Loucy (cell line): ENCODE measurements around the gene ENKD1.

Experiments
- H2AFZ ChIP-seq: fragments of 200-600 bp; sonication (generic); 2 replicates; pipeline ENCODE4 v1.6.0; 2016; ENCODE audit warnings: antibody characterized with exemption, mild to moderate bottlenecking, low read length, moderate library complexity
- H3F3A ChIP-seq: fragments of 200-600 bp; 2 replicates; pipeline ENCODE4 v1.6.0; 2016; ENCODE audit warnings: antibody characterized with exemption, low read depth, mild to moderate bottlenecking
- H3K27me3 ChIP-seq: fragments of 200-600 bp; sonication (generic); 2 replicates; pipeline ENCODE4 v1.6.1; 2014; ENCODE audit warnings: low read length, mild to moderate bottlenecking; ENCODE audit not compliant: insufficient read depth, poor library complexity, severe bottlenecking
- H3K36me3 ChIP-seq: fragments of 200-600 bp; sonication (generic); 2 replicates; pipeline ENCODE4 v1.6.1; 2016; ENCODE audit warnings: low read length; ENCODE audit not compliant: insufficient read depth
- H3K4me1 ChIP-seq: fragments of 200-600 bp; sonication (generic); 2 replicates; pipeline ENCODE4 v1.5.1; 2014; ENCODE audit warnings: low read length, mild to moderate bottlenecking; ENCODE audit not compliant: insufficient read depth, poor library complexity, severe bottlenecking
- H3K4me2 ChIP-seq: fragments of 200-600 bp; sonication (generic); 2 replicates; pipeline ENCODE4 v1.6.0; 2014; ENCODE audit warnings: antibody characterized with exemption, low read length, low read depth, mild to moderate bottlenecking; ENCODE audit not compliant: poor library complexity, severe bottlenecking
- H3K4me3 ChIP-seq: fragments of 200-600 bp; sonication (generic); 2 replicates; pipeline ENCODE4 v1.5.1; 2014; ENCODE audit warnings: low read length, mild to moderate bottlenecking, mixed read lengths; ENCODE audit not compliant: poor library complexity, severe bottlenecking
- H3K79me2 ChIP-seq: fragments of 200-600 bp; sonication (generic); 2 replicates; pipeline ENCODE4 v1.6.1; 2014; ENCODE audit warnings: low read length; ENCODE audit not compliant: insufficient read depth
- H3K9ac ChIP-seq: fragments of 200-600 bp; sonication (generic); 2 replicates; pipeline ENCODE4 v1.6.0; 2014; ENCODE audit warnings: mild to moderate bottlenecking, low read depth, low read length, moderate library complexity; ENCODE audit not compliant: poor library complexity, severe bottlenecking
- H3K9me2 ChIP-seq: fragments of 200-600 bp; sonication (generic); replicated peaks from 2 replicates; pipeline ENCODE4 v1.6.1; 2016; ENCODE audit warnings: low read depth, low read length, mixed read lengths
- H3K9me3 ChIP-seq: fragments of 200-600 bp; sonication (generic); 2 replicates; pipeline ENCODE4 v1.6.1; 2014; ENCODE audit warnings: mild to moderate bottlenecking, antibody characterized with exemption, low read length, low read depth; ENCODE audit not compliant: insufficient read depth
- H4K20me1 ChIP-seq: fragments of 200-600 bp; sonication (generic); 2 replicates; pipeline ENCODE4 v1.6.0; 2014; ENCODE audit warnings: antibody characterized with exemption, low read length, mild to moderate bottlenecking; ENCODE audit not compliant: insufficient read depth, poor library complexity, severe bottlenecking
- CTCF ChIP-seq: fragments of 200-600 bp; sonication (generic); conservative IDR thresholded peaks from 2 replicates; pipeline ENCODE4 v1.5.1; 2014; ENCODE audit warnings: mild to moderate bottlenecking, antibody characterized with exemption, low read length
- EZH2phosphoT487 ChIP-seq: fragments of 200-600 bp; IDR thresholded peaks from 2 replicates; pipeline ENCODE4 v1.6.1; 2018; ENCODE audit warnings: antibody characterized with exemption, mild to moderate bottlenecking, moderate library complexity, borderline replicate concordance

Gene ENKD1

GRCh38 chr16:67664871-67665270 is 1.7 kb downstream of the ENKD1 start:
- Histone ChIP-seq H3F3A (no peaks in the 10 kb centered on the region), H3K4me2 (no peak overlapping the region), H3K4me3 (no peak overlapping the region), H4K20me1 (peaks cover 1% of the 10 kb centered on the region), H3K4me1 (peaks cover 18% of the 10 kb centered on the region), H3K27me3 (no peaks in the 10 kb centered on the region), H3K9me2 (no peaks in the 10 kb centered on the region), H3K9ac (no peak overlapping the region), H2AFZ (no peak overlapping the region), H3K9me3 (no peaks in the 10 kb centered on the region), H3K36me3 (no peaks in the 10 kb centered on the region), H3K79me2 (0 out of 2 replicates have a peak, but pooled peaks cover under 1% of the 10 kb centered on the region)
- TF ChIP-seq EZH2phosphoT487, result no peak
- TF ChIP-seq CTCF, result no peak

- no peaks in the 10 kb centered on the region for H3K9me3 ChIP-seq
- TF ChIP-seq EZH2phosphoT487, result no peak
- TF ChIP-seq CTCF, result no peak
- peaks cover 20% of the 10 kb centered on the region for H3K4me1 ChIP-seq
- H3K4me3 ChIP-seq, result no peak overlapping the region
- no peak overlapping the region for H2AFZ ChIP-seq
- H3F3A ChIP-seq, result no peaks in the 10 kb centered on the region
- H3K9me2 ChIP-seq, result no peaks in the 10 kb centered on the region
- peaks cover 6% of the 10 kb centered on the region; the same call in 1 of the 2 replicates for H3K79me2 ChIP-seq
- no peaks in the 10 kb centered on the region for H3K27me3 ChIP-seq
- H3K4me2 ChIP-seq, result no peak overlapping the region
- peaks cover 7% of the 10 kb centered on the region for H4K20me1 ChIP-seq
- no peaks in the 10 kb centered on the region for H3K36me3 ChIP-seq
- no peak overlapping the region for H3K9ac ChIP-seq
Observed at GRCh38 chr16:67664258-67664657, 2.3 kb downstream of the ENKD1 start.

GRCh38 chr16:67663877-67664222 is 2.7 kb downstream of the ENKD1 start:
- H3K4me1 ChIP-seq, result peaks cover 24% of the 10 kb centered on the region
- H3K27me3 ChIP-seq, result no peaks in the 10 kb centered on the region
- peaks cover 11% of the 10 kb centered on the region for H4K20me1 ChIP-seq
- no peaks in the 10 kb centered on the region for H3K9me3 ChIP-seq
- no peaks in the 10 kb centered on the region for H3K36me3 ChIP-seq
- no peak overlapping the region for H3K4me3 ChIP-seq
- H2AFZ ChIP-seq, result no peak overlapping the region
- H3K9ac ChIP-seq, result no peak overlapping the region
- H3K4me2 ChIP-seq, result no peak overlapping the region
- peaks cover 10% of the 10 kb centered on the region; the same call in 1 of the 2 replicates for H3K79me2 ChIP-seq
- TF ChIP-seq EZH2phosphoT487 (no peak), CTCF (0 out of 2 replicates have a peak, but pooled peaks have one; percentile 5)
- no peaks in the 10 kb centered on the region for H3F3A ChIP-seq
- no peaks in the 10 kb centered on the region for H3K9me2 ChIP-seq
